ENCODE measurements around the gene SPPL2B. TPM values are rescaled to one million over a fixed set of nuclear protein-coding genes. Genes with fewer than 3 reads are reported as not detected.

Gene SPPL2B
- total and polyA plus RNA-seq, 8 donors, result 13.6 to 450 (median 74.1) TPM

GRCh38 chr19:2351591-2351990 lies 23.1 kb downstream of the SPPL2B start:
- DNase-seq, result no peak
- Histone ChIP-seq H3K9me3 (no peaks in the 10 kb centered on the region), H3K36me3 (peaks cover 14 to 77% (median 65%) of the 10 kb centered on the region in 4 donors), H3K27me3 (no peaks in the 10 kb centered on the region), H3K27ac (no peak overlapping the region), H3K4me3 (no peak overlapping the region), H3K4me1 (peaks cover 0 to under 1% (median 0%) of the 10 kb centered on the region in 4 donors)
- intact Hi-C loops (cut with DNase I; ENCODE audit: low total_unique reads), result no loop called here
- WGBS, 5 donors, result 95 to 97% (median 96%) methylated on average over 10 to 28 of the region's 28 CpGs
- TF ChIP-seq EP300 (IDR thresholded peaks at IDR 0.05), result no peak
- no peak for TF ChIP-seq POLR2AphosphoS5 (IDR thresholded peaks at IDR 0.05)
- no peak for TF ChIP-seq CTCF (IDR thresholded peaks at IDR 0.05)
- no peak for TF ChIP-seq POLR2A (IDR thresholded peaks at IDR 0.05)

GRCh38 chr19:2352121-2352520 lies 23.6 kb downstream of the SPPL2B start:
- no peak for TF ChIP-seq EP300 (IDR thresholded peaks at IDR 0.05)
- no peak for TF ChIP-seq POLR2A (IDR thresholded peaks at IDR 0.05)
- TF ChIP-seq POLR2AphosphoS5 (IDR thresholded peaks at IDR 0.05), result no peak
- no peak for TF ChIP-seq CTCF (IDR thresholded peaks at IDR 0.05)

GRCh38 chr19:2353159-2353886 lies 24.8 kb downstream of the SPPL2B start:
- H3K36me3 ChIP-seq, result peaks cover 14 to 73% (median 62%) of the 10 kb centered on the region in 4 donors
- no peak for DNase-seq

More at GRCh38 chr19:2352121-2352520, 23.6 kb downstream of the SPPL2B start:
- Histone ChIP-seq H3K9me3 (no peaks in the 10 kb centered on the region), H3K4me1 (no peaks in the 10 kb centered on the region), H3K27me3 (no peaks in the 10 kb centered on the region), H3K27ac (no peak overlapping the region), H3K4me3 (no peak overlapping the region), H3K36me3 (peaks cover 14 to 73% (median 62%) of the 10 kb centered on the region in 4 donors)
- no peak for DNase-seq
- WGBS, 5 donors, result 93 to 100% (median 94%) methylated on average over 2 to 24 of the region's 24 CpGs
- intact Hi-C loops (cut with DNase I; ENCODE audit: low total_unique reads), result no loop called here

More at GRCh38 chr19:2353159-2353886, 24.8 kb downstream of the SPPL2B start:
- TF ChIP-seq POLR2A (IDR thresholded peaks at IDR 0.05), result no peak
- TF ChIP-seq POLR2AphosphoS5 (IDR thresholded peaks at IDR 0.05), result no peak
- no peak for TF ChIP-seq EP300 (IDR thresholded peaks at IDR 0.05)
- no peak for TF ChIP-seq CTCF (IDR thresholded peaks at IDR 0.05)
- H3K4me3 ChIP-seq, result no peak overlapping the region
- intact Hi-C loops (cut with DNase I; ENCODE audit: low total_unique reads), result no loop called here
- peaks cover 0 to 3% (median 0%) of the 10 kb centered on the region in 3 donors for H3K27me3 ChIP-seq
- H3K4me1 ChIP-seq, result no peaks in the 10 kb centered on the region
- H3K9me3 ChIP-seq, result no peaks in the 10 kb centered on the region
- no peak overlapping the region for H3K27ac ChIP-seq
- WGBS, 5 donors, result 88 to 92% (median 90%) methylated on average over 38 to 45 of the region's 45 CpGs
